Tibial nerve (tissue), 4 donors: ENCODE data around the gene ETS2. TPM values are rescaled to one million over a fixed set of nuclear protein-coding genes. Genes with fewer than 3 reads are reported as not detected.

ENCODE experiments used
- DNase-seq, 2 donors: peaks; one replicate each; pipeline ENCODE4 v3.0.0-alpha.2; 2019; ENCODE audit warnings: low spot score in 2 of 2
- H3K27ac ChIP-seq, 4 donors: fragments of 200-600 bp; sonication (generic) in 3 of 4; one replicate each; pipeline ENCODE4 v1.5.1; 2017 to 2019; ENCODE audit warnings: mild to moderate bottlenecking in 1 of 4
- H3K27me3 ChIP-seq, 2 donors: fragments of 200-600 bp; sonication (generic) in 1 of 2; one replicate each; pipeline versions ENCODE4 v1.5.1 to v1.6.0; 2017 to 2019
- H3K36me3 ChIP-seq, 3 donors: fragments of 200-600 bp; sonication (generic); one replicate each; pipeline ENCODE4 v1.5.1; 2018 to 2019
- H3K4me1 ChIP-seq, 4 donors: fragments of 200-600 bp; sonication (generic) in 3 of 4; one replicate each; pipeline ENCODE4 v1.5.1; 2017 to 2019
- H3K4me3 ChIP-seq, 4 donors: fragments of 200-600 bp; sonication (generic) in 3 of 4; one replicate each; pipeline ENCODE4 v1.5.1; 2017 to 2019; ENCODE audit warnings: mild to moderate bottlenecking in 1 of 4, moderate library complexity in 1 of 4
- H3K9me3 ChIP-seq, 4 donors: fragments of 200-600 bp; sonication (generic) in 3 of 4; one replicate each; pipeline ENCODE4 v1.5.1; 2017 to 2019
- CTCF ChIP-seq, 5 experiments: fragments of 200-600 bp in 3 of 5; fragments of 450-650 bp in 2 of 5; sonication (generic) in 3 of 5; IDR thresholded peaks; one replicate each; pipeline ENCODE4 v1.5.1; 2016 to 2019; ENCODE audit warnings: antibody characterized with exemption in 5 of 5, mild to moderate bottlenecking in 3 of 5, moderate library complexity in 2 of 5
- EP300 ChIP-seq, 2 donors: sonication (generic); formaldehyde crosslinking; IDR thresholded peaks; one replicate each; pipeline ENCODE4 v1.6.1; 2017; ENCODE audit warnings: antibody characterized with exemption in 2 of 2, mild to moderate bottlenecking in 1 of 2
- POLR2A ChIP-seq, 2 donors: fragments of 450-650 bp; IDR thresholded peaks; one replicate each; pipeline ENCODE4 v1.6.1; 2017; ENCODE audit warnings: antibody characterized with exemption in 2 of 2, mild to moderate bottlenecking in 2 of 2, moderate library complexity in 2 of 2
- WGBS, 2 donors: methylation state at CpG; one replicate each; pipeline ENCODE4 v1.1.5; 2018; 5-methylcytosine and 5-hydroxymethylcytosine counted together
- total RNA-seq, 4 donors: library from RNA; depleted of rRNA; stranded (reverse); fragments of >200 nt; gene quantifications; one replicate each; pipeline ENCODE4 v1.1.0, GENCODE V29; 2016

Gene ETS2
- total RNA-seq, 4 donors from 2014 or later: 85.6 to 103 (median 98.5) TPM

- 77 to 78% methylated on average over 2 of the region's 2 CpGs for WGBS, 2 donors
- Histone ChIP-seq H3K4me1 (peaks cover 0 to 26% (median 9%) of the 10 kb centered on the region in 4 donors), H3K27me3 (no peaks in the 10 kb centered on the region), H3K36me3 (peaks cover 0 to 65% (median 12%) of the 10 kb centered on the region in 3 donors), H3K27ac (peak overlapping the region in 2 of 4 donors; percentile 7 to 12), H3K9me3 (no peaks in the 10 kb centered on the region), H3K4me3 (no peak overlapping the region)
- TF ChIP-seq EP300 (IDR thresholded peaks at IDR 0.05) (no peak), CTCF (IDR thresholded peaks at IDR 0.05) (no peak)
- DNase-seq: no peak
These were observed 7.4 kb downstream of the ETS2 start for GRCh38 chr21:38813143-38813542.

DNA sequence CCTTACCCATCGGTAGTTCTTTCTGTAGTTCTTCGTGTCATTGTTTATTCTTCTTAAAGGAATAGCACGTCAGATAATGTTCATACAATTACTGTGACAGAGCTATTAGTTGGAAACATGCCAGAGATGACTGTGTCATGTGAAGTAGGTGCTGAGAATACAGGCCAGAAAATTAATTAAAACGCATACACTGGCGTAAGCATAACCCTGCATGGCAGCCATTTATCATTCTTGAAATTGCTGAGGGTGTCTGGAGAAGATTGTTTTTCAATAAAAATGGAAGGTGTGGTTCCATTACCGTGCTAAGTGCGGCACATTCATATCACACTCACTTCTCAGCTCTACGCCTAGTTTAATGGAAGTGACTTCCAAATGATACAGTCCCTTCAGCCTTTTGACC lies 7.8 kb downstream of the ETS2 start:
- Histone ChIP-seq H3K27me3 (no peaks in the 10 kb centered on the region), H3K27ac (peak overlapping the region in 1 of 4 donors; percentile 7), H3K4me3 (no peak overlapping the region), H3K4me1 (peaks cover 0 to 23% (median 9%) of the 10 kb centered on the region in 4 donors), H3K9me3 (no peaks in the 10 kb centered on the region), H3K36me3 (peaks cover 0 to 69% (median 17%) of the 10 kb centered on the region in 3 donors)
- WGBS, 2 donors: 77 to 78% methylated on average over 8 of the region's 8 CpGs
- no peak for TF ChIP-seq POLR2A (IDR thresholded peaks at IDR 0.05)
- TF ChIP-seq EP300 (IDR thresholded peaks at IDR 0.05): no peak
- TF ChIP-seq CTCF (IDR thresholded peaks at IDR 0.05): no peak
- DNase-seq: no peak

- Histone ChIP-seq H3K27ac (peak overlapping the region in 1 of 4 donors; percentile 7), H3K9me3 (no peaks in the 10 kb centered on the region), H3K4me3 (no peak overlapping the region), H3K27me3 (no peaks in the 10 kb centered on the region), H3K36me3 (peaks cover 0 to 78% (median 25%) of the 10 kb centered on the region in 3 donors), H3K4me1 (peaks cover 0 to 19% (median 9%) of the 10 kb centered on the region in 4 donors)
- TF ChIP-seq EP300 (IDR thresholded peaks at IDR 0.05): no peak
- no peak for TF ChIP-seq CTCF (IDR thresholded peaks at IDR 0.05)
- no peak for TF ChIP-seq POLR2A (IDR thresholded peaks at IDR 0.05)
- WGBS, 2 donors: 87 to 92% methylated on average over 16 of the region's 16 CpGs
- DNase-seq: no peak
These were observed 8.7 kb downstream of the ETS2 start for GRCh38 chr21:38814126-38815059.

- no peak overlapping the region for H3K4me3 ChIP-seq
- peaks cover 0 to 84% (median 30%) of the 10 kb centered on the region in 3 donors for H3K36me3 ChIP-seq
- 85 to 93% methylated on average over 2 of the region's 2 CpGs for WGBS, 2 donors
- TF ChIP-seq POLR2A (IDR thresholded peaks at IDR 0.05) (no peak), EP300 (IDR thresholded peaks at IDR 0.05) (no peak), CTCF (IDR thresholded peaks at IDR 0.05) (no peak)
- no peaks in the 10 kb centered on the region for H3K27me3 ChIP-seq
- no peak overlapping the region for H3K27ac ChIP-seq
- H3K9me3 ChIP-seq: no peaks in the 10 kb centered on the region
- no peak for DNase-seq
- H3K4me1 ChIP-seq: peaks cover 0 to 18% (median 7%) of the 10 kb centered on the region in 4 donors
These were observed 9.3 kb downstream of the ETS2 start for GRCh38 chr21:38815060-38815405.

DNA sequence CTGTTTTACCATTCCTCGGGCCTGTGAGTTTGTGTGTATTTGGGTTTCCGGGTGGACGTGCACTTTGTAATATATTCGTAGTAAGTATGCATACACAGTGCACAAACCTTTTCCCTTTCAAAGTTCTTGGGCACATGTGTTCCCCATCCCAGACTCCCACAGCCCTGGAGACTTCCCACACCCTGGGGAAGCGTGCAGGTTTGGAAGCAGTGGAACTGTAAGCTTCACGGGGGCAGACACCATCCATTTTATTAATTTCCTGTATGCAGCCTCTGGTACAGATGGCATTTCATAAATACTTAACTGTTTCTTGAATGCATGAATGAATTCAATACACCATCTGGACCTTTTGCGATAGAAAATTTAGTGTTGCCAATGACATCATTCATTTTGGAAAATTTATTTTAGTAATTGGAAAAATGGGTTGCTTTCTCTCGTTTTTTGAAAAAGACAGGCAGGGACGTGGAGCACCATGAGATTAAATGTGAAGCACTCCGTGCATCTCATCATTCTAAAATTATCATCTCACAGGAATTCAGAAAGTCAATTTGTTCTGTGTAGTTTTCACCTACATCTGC lies 10.8 kb downstream of the ETS2 start:
- no peak for DNase-seq
- TF ChIP-seq POLR2A (IDR thresholded peaks at IDR 0.05) (no peak), CTCF (IDR thresholded peaks at IDR 0.05) (no peak), EP300 (IDR thresholded peaks at IDR 0.05) (no peak)
- Histone ChIP-seq H3K4me1 (peaks cover 0 to 12% (median 4%) of the 10 kb centered on the region in 4 donors), H3K36me3 (peaks cover 0 to 94% (median 36%) of the 10 kb centered on the region in 3 donors), H3K9me3 (no peaks in the 10 kb centered on the region), H3K4me3 (no peak overlapping the region), H3K27ac (no peak overlapping the region), H3K27me3 (no peaks in the 10 kb centered on the region)
- 90 to 91% methylated on average over 10 of the region's 10 CpGs for WGBS, 2 donors
